ENCODE results near the gene MICU1. TPM values are rescaled to one million over a fixed set of nuclear protein-coding genes. Genes with fewer than 3 reads are reported as not detected.

Gene MICU1
- total and polyA plus RNA-seq, 2 of the 13 experiments (the other 11 are each of a cell fraction or from before 2014, with no cell fraction given): 32.5 to 56.1 TPM

DNA sequence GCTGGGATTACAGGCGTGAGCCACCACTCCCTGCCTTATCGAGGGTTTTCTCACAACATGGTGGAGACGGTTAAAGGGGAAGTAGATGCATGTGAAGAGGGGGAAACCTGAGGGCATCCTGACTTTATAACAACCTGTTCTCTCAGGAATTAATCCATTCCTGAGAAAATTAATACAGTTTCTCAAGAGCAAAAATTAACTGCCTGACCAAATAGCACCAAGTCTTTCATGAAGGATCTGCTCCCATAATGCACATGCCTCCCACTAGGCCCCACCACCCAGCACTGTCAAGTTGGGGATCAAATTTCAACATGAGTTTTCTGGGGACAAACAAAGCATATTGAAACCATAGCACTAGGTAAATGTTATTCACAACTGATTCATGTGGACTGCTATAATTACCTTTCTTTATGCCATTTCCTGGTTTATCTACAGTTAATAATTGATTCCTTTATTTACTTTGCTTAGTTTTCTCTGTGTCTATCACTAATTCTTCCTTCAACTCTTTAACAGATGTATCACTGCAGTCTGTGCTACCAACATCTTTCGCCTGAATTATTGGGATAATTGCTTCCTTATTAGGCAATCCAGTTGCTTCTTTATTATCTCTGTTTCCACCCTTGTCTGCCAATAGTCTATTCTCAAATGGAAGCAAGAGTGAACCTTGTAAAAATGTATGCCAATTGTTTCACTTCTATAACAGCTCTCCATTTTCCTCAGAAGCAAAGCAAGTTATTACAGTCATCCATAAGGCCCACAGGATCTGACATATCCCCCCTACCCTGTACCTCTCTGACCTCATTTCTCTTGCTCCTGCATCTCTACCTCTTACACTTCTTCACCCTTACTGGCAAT lies 12.9 kb upstream of the MICU1 start (continued):
- TF ChIP-seq, protein P1, sequence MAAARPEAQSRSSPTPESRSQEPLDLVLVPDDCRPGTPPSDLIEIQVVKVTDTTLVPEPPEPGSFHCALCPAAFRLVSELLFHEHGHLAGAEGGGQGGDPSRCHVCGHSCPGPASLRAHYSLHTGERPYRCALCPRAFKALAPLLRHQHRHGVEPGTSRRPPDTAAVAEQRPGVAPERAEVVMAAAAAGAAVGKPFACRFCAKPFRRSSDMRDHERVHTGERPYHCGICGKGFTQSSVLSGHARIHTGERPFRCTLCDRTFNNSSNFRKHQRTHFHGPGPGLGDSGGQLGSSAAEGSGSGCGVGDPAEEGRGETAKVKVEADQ (CRISPR knock-in tag; IDR thresholded peaks at IDR 0.05; ENCODE audit: borderline replicate concordance): no peak
- no peak for TF ChIP-seq AGO2 (optimal IDR thresholded peaks at IDR 0.05; ENCODE audit: low read depth, low read length)
- no peak for TF ChIP-seq ZNF30 (CRISPR knock-in tag; IDR thresholded peaks at IDR 0.05)
- no peak for TF ChIP-seq NR2F1 (CRISPR knock-in tag; IDR thresholded peaks at IDR 0.05)
- TF ChIP-seq, protein P2, sequence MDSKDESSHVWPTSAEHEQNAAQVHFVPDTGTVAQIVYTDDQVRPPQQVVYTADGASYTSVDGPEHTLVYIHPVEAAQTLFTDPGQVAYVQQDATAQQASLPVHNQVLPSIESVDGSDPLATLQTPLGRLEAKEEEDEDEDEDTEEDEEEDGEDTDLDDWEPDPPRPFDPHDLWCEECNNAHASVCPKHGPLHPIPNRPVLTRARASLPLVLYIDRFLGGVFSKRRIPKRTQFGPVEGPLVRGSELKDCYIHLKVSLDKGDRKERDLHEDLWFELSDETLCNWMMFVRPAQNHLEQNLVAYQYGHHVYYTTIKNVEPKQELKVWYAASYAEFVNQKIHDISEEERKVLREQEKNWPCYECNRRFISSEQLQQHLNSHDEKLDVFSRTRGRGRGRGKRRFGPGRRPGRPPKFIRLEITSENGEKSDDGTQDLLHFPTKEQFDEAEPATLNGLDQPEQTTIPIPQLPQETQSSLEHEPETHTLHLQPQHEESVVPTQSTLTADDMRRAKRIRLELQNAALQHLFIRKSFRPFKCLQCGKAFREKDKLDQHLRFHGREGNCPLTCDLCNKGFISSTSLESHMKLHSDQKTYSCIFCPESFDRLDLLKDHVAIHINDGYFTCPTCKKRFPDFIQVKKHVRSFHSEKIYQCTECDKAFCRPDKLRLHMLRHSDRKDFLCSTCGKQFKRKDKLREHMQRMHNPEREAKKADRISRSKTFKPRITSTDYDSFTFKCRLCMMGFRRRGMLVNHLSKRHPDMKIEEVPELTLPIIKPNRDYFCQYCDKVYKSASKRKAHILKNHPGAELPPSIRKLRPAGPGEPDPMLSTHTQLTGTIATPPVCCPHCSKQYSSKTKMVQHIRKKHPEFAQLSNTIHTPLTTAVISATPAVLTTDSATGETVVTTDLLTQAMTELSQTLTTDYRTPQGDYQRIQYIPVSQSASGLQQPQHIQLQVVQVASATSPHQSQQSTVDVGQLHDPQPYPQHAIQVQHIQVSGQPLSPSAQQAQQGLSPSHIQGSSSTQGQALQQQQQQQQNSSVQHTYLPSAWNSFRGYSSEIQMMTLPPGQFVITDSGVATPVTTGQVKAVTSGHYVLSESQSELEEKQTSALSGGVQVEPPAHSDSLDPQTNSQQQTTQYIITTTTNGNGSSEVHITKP (CRISPR knock-in tag; IDR thresholded peaks at IDR 0.05; ENCODE audit: low read depth): no peak
- TF ChIP-seq, protein P3, sequence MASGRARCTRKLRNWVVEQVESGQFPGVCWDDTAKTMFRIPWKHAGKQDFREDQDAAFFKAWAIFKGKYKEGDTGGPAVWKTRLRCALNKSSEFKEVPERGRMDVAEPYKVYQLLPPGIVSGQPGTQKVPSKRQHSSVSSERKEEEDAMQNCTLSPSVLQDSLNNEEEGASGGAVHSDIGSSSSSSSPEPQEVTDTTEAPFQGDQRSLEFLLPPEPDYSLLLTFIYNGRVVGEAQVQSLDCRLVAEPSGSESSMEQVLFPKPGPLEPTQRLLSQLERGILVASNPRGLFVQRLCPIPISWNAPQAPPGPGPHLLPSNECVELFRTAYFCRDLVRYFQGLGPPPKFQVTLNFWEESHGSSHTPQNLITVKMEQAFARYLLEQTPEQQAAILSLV (CRISPR knock-in tag; IDR thresholded peaks at IDR 0.05; ENCODE audit: borderline replicate concordance): no peak
- TF ChIP-seq, protein P4, sequence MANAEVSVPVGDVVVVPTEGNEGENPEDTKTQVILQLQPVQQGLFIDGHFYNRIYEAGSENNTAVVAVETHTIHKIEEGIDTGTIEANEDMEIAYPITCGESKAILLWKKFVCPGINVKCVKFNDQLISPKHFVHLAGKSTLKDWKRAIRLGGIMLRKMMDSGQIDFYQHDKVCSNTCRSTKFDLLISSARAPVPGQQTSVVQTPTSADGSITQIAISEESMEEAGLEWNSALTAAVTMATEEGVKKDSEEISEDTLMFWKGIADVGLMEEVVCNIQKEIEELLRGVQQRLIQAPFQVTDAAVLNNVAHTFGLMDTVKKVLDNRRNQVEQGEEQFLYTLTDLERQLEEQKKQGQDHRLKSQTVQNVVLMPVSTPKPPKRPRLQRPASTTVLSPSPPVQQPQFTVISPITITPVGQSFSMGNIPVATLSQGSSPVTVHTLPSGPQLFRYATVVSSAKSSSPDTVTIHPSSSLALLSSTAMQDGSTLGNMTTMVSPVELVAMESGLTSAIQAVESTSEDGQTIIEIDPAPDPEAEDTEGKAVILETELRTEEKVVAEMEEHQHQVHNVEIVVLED (CRISPR knock-in tag; IDR thresholded peaks at IDR 0.05; ENCODE audit: borderline replicate concordance): no peak
- no peak for TF ChIP-seq MLLT10 (CRISPR knock-in tag; IDR thresholded peaks at IDR 0.05)
- TF ChIP-seq, protein P5, sequence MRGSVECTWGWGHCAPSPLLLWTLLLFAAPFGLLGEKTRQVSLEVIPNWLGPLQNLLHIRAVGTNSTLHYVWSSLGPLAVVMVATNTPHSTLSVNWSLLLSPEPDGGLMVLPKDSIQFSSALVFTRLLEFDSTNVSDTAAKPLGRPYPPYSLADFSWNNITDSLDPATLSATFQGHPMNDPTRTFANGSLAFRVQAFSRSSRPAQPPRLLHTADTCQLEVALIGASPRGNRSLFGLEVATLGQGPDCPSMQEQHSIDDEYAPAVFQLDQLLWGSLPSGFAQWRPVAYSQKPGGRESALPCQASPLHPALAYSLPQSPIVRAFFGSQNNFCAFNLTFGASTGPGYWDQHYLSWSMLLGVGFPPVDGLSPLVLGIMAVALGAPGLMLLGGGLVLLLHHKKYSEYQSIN (CRISPR knock-in tag; IDR thresholded peaks at IDR 0.05; ENCODE audit: borderline replicate concordance): no peak
- TF ChIP-seq, protein P6, sequence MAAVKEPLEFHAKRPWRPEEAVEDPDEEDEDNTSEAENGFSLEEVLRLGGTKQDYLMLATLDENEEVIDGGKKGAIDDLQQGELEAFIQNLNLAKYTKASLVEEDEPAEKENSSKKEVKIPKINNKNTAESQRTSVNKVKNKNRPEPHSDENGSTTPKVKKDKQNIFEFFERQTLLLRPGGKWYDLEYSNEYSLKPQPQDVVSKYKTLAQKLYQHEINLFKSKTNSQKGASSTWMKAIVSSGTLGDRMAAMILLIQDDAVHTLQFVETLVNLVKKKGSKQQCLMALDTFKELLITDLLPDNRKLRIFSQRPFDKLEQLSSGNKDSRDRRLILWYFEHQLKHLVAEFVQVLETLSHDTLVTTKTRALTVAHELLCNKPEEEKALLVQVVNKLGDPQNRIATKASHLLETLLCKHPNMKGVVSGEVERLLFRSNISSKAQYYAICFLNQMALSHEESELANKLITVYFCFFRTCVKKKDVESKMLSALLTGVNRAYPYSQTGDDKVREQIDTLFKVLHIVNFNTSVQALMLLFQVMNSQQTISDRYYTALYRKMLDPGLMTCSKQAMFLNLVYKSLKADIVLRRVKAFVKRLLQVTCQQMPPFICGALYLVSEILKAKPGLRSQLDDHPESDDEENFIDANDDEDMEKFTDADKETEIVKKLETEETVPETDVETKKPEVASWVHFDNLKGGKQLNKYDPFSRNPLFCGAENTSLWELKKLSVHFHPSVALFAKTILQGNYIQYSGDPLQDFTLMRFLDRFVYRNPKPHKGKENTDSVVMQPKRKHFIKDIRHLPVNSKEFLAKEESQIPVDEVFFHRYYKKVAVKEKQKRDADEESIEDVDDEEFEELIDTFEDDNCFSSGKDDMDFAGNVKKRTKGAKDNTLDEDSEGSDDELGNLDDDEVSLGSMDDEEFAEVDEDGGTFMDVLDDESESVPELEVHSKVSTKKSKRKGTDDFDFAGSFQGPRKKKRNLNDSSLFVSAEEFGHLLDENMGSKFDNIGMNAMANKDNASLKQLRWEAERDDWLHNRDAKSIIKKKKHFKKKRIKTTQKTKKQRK (IDR thresholded peaks at IDR 0.05; ENCODE audit: low read length): no peak
- TF ChIP-seq ARNT (IDR thresholded peaks at IDR 0.05): no peak
- TF ChIP-seq PRMT3 (CRISPR knock-in tag; IDR thresholded peaks at IDR 0.05; ENCODE audit: borderline replicate concordance, low read depth): no peak
- TF ChIP-seq DR1 (CRISPR knock-in tag; IDR thresholded peaks at IDR 0.05): no peak

Data from HepG2 (cell line).